ENCODE measurements around the gene VDAC2. TPM values are rescaled to one million over a fixed set of nuclear protein-coding genes. Genes with fewer than 3 reads are reported as not detected.

VDAC2 gene
- polyA plus RNA-seq, 1 experiment: 201 TPM

GRCh38 chr10:75260990-75261389 is 50.4 kb downstream of the VDAC2 start:
- H3K4me3 ChIP-seq (ENCODE audit: low read depth, low read length): no peak overlapping the region
- no peaks in the 10 kb centered on the region for H3K27me3 ChIP-seq (ENCODE audit: control insufficient read depth, insufficient read depth, low read length)
- no peaks in the 10 kb centered on the region; the same call in none of the 2 replicates for H3K9me3 ChIP-seq (ENCODE audit: control insufficient read depth, insufficient read depth, low read length)
- ChIA-PET CTCF (no interaction called here), POLR2A (no interaction called here)
- no peak overlapping the region for H3K27ac ChIP-seq (ENCODE audit: low read depth, low read length)
- no peak for TF ChIP-seq CTCF (IDR thresholded peaks at IDR 0.05; ENCODE audit: low read depth, low read length)
- DNase-seq (ENCODE audit: low read depth, low spot score): no peak

GRCh38 chr10:75261813-75262705 is 51.5 kb downstream of the VDAC2 start:
- DNase-seq (ENCODE audit: low read depth, low spot score): no peak
- no peak overlapping the region for H3K4me3 ChIP-seq (ENCODE audit: low read depth, low read length)
- POLR2A ChIA-PET: interaction anchor here (0.6 kb wide), 1 partner anchor 989 kb away, joined by 7 read pairs; no protein-coding TSS in a partner anchor
- H3K27me3 ChIP-seq (ENCODE audit: control insufficient read depth, insufficient read depth, low read length): no peaks in the 10 kb centered on the region
- H3K9me3 ChIP-seq (ENCODE audit: control insufficient read depth, insufficient read depth, low read length): no peaks in the 10 kb centered on the region; the same call in none of the 2 replicates
- no peak overlapping the region for H3K27ac ChIP-seq (ENCODE audit: low read depth, low read length)
- TF ChIP-seq CTCF (IDR thresholded peaks at IDR 0.05; ENCODE audit: low read depth, low read length): no peak
- CTCF ChIA-PET: interaction anchor here (1.6 kb wide), 1 partner anchor 1018 kb away, joined by 3 read pairs; no protein-coding TSS in a partner anchor

GRCh38 chr10:75263806-75264205 is 53.2 kb downstream of the VDAC2 start:
- Histone ChIP-seq H3K9me3 (ENCODE audit: control insufficient read depth, insufficient read depth, low read length) (no peaks in the 10 kb centered on the region; the same call in none of the 2 replicates), H3K27me3 (ENCODE audit: control insufficient read depth, insufficient read depth, low read length) (no peaks in the 10 kb centered on the region), H3K27ac (ENCODE audit: low read depth, low read length) (no peak overlapping the region), H3K4me3 (ENCODE audit: low read depth, low read length) (no peak overlapping the region)
- ChIA-PET POLR2A (no interaction called here), CTCF (no interaction called here)
- TF ChIP-seq CTCF (IDR thresholded peaks at IDR 0.05; ENCODE audit: low read depth, low read length): no peak
- no peak for DNase-seq (ENCODE audit: low read depth, low spot score)

GRCh38 chr10:75265856-75266255 is 55.3 kb downstream of the VDAC2 start:
- CTCF ChIA-PET: no interaction called here
- Histone ChIP-seq H3K27ac (ENCODE audit: low read depth, low read length) (no peak overlapping the region), H3K9me3 (ENCODE audit: control insufficient read depth, insufficient read depth, low read length) (no peaks in the 10 kb centered on the region; the same call in none of the 2 replicates), H3K27me3 (ENCODE audit: control insufficient read depth, insufficient read depth, low read length) (no peaks in the 10 kb centered on the region), H3K4me3 (ENCODE audit: low read depth, low read length) (no peak overlapping the region)
- POLR2A ChIA-PET: no interaction called here
- no peak for DNase-seq (ENCODE audit: low read depth, low spot score)
- TF ChIP-seq CTCF (IDR thresholded peaks at IDR 0.05; ENCODE audit: low read depth, low read length): no peak

GRCh38 chr10:75266945-75267344 is 56.3 kb downstream of the VDAC2 start:
- peak; percentile 33 for DNase-seq (ENCODE audit: low read depth, low spot score)
- Histone ChIP-seq H3K27ac (ENCODE audit: low read depth, low read length) (no peak overlapping the region), H3K27me3 (ENCODE audit: control insufficient read depth, insufficient read depth, low read length) (no peaks in the 10 kb centered on the region), H3K9me3 (ENCODE audit: control insufficient read depth, insufficient read depth, low read length) (no peaks in the 10 kb centered on the region; the same call in 1 of the 2 replicates), H3K4me3 (ENCODE audit: low read depth, low read length) (no peak overlapping the region)
- ChIA-PET CTCF (interaction anchor here (0.6 to 1.1 kb wide), 2 partner anchors 30 to 441 kb away, joined by 3 read pairs; no protein-coding TSS in a partner anchor), POLR2A (interaction anchor here (0.5 to 0.8 kb wide), 3 partner anchors 26 to 1528 kb away, joined by 3 to 6 read pairs (median 3); no protein-coding TSS in a partner anchor)
- no peak for TF ChIP-seq CTCF (IDR thresholded peaks at IDR 0.05; ENCODE audit: low read depth, low read length)
